ENCODE measurements around the gene HDAC6.
"Not testable (repeated sequence)": the region's sequence is repeated elsewhere in the genome, so short reads cannot be mapped to it uniquely, and the experiment has no call there.

DNA sequence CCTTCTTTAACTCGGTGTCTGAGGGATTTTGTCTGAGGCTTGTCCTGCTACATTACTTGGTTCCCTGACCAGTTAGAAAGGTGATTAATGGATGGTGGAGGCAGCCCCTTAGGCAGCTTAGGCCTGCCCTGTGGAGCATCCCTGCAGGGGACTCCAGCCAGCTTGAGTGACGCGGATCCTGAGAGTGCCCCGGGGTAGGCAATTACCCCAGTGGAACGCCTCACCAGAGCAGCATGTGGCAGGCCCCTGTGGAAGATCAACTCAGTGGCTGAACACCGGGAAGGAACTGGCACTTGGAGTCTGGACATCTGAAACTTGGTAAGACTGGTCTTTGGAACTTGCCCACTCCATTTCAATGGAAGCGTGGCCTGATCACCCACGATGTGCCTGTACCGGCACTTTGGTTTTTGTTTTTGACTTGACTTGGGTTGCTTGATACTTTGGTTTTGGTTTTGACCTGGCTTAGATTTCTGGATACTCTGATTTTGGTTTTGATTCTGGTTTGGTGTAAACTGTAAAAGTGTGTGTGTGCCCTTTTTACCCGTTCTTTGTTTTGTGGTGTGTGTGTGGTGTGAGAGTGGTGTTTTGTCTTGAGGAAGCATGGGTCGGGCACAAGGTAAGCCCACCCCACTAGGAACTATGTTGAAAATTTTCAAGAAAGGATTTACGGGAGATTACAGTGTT lies 52.4 kb downstream of the HDAC6 start:
- not testable (repeated sequence) for TF ChIP-seq POLR2A, EP300, POLR2AphosphoS5 (IDR thresholded peaks at IDR 0.05)
- TF ChIP-seq, protein P1, sequence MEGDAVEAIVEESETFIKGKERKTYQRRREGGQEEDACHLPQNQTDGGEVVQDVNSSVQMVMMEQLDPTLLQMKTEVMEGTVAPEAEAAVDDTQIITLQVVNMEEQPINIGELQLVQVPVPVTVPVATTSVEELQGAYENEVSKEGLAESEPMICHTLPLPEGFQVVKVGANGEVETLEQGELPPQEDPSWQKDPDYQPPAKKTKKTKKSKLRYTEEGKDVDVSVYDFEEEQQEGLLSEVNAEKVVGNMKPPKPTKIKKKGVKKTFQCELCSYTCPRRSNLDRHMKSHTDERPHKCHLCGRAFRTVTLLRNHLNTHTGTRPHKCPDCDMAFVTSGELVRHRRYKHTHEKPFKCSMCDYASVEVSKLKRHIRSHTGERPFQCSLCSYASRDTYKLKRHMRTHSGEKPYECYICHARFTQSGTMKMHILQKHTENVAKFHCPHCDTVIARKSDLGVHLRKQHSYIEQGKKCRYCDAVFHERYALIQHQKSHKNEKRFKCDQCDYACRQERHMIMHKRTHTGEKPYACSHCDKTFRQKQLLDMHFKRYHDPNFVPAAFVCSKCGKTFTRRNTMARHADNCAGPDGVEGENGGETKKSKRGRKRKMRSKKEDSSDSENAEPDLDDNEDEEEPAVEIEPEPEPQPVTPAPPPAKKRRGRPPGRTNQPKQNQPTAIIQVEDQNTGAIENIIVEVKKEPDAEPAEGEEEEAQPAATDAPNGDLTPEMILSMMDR (IDR thresholded peaks at IDR 0.05): not testable (repeated sequence)

Measured in suprapubic skin (tissue), 4 donors.